ENCODE results near the gene TUBB.

DNA sequence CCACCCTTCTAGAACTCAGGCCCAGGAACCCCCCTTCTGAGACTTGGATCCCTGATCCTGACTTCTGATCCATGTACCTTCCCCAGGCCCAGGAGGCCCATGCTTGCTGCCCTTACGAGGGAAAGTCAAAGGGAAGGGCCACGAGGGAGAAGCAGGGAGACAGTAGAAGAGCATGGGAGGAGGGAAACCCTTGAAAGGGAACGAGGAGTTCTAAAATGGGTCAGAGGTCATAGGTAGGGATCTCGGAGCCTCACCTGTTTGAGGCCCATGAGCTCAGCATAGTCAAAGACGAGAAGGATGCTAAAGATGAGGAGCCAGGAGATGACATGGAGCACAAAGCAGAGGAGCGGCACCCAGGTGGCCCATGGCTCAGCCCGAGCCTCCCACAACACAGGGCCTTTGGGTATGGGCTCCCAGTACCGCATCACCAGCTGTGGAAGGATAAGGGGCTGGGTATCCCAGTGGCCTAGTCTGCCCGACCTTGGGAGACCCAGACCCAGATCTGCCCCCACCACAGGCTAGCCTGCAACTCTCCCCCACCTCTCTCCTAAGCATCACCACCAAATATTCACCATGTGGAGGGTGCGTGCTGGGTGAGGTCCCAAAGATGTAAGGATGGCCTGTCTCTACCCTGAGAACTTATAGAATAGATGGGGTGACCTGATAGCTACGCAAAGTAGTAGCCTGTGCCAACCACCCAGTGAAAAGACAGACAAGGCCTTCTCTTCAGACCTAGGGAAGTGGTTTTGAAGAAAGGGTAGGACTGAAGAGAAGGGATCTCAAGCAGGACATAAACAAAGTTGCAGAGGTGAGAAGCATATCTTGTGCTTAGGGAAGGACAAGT, 30.9 kb upstream of the TUBB start:
- TF ChIP-seq RAD21 (conservative IDR thresholded peaks at IDR 0.05 in 1 of 2, IDR thresholded peaks at IDR 0.05 in 1 of 2) (no peak), JUNB (IDR thresholded peaks at IDR 0.05) (no peak), ESRRA (IDR thresholded peaks at IDR 0.05; ENCODE audit: borderline replicate concordance, low read length) (no peak)
- TF ChIP-seq, protein P1, sequence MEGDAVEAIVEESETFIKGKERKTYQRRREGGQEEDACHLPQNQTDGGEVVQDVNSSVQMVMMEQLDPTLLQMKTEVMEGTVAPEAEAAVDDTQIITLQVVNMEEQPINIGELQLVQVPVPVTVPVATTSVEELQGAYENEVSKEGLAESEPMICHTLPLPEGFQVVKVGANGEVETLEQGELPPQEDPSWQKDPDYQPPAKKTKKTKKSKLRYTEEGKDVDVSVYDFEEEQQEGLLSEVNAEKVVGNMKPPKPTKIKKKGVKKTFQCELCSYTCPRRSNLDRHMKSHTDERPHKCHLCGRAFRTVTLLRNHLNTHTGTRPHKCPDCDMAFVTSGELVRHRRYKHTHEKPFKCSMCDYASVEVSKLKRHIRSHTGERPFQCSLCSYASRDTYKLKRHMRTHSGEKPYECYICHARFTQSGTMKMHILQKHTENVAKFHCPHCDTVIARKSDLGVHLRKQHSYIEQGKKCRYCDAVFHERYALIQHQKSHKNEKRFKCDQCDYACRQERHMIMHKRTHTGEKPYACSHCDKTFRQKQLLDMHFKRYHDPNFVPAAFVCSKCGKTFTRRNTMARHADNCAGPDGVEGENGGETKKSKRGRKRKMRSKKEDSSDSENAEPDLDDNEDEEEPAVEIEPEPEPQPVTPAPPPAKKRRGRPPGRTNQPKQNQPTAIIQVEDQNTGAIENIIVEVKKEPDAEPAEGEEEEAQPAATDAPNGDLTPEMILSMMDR (IDR thresholded peaks at IDR 0.05): no peak

Measured in A549 (cell line).